PC-3 (cell line): ENCODE measurements around the gene KRTAP10-9.

ENCODE experiments used
- CTCF ChIP-seq: fragments of 300-600 bp; sonication (generic); conservative IDR thresholded peaks from 2 replicates; pipeline ENCODE4 v1.5.1; 2017; ENCODE audit warnings: antibody characterized with exemption, low read depth, mild to moderate bottlenecking, low read length
- EZH2 ChIP-seq: fragments of 300-600 bp; sonication (generic); IDR thresholded peaks from one replicate; pipeline ENCODE4 v1.6.1; 2017; ENCODE audit warnings: antibody characterized with exemption, mild to moderate bottlenecking, low read length; ENCODE audit not compliant: unreplicated experiment

DNA sequence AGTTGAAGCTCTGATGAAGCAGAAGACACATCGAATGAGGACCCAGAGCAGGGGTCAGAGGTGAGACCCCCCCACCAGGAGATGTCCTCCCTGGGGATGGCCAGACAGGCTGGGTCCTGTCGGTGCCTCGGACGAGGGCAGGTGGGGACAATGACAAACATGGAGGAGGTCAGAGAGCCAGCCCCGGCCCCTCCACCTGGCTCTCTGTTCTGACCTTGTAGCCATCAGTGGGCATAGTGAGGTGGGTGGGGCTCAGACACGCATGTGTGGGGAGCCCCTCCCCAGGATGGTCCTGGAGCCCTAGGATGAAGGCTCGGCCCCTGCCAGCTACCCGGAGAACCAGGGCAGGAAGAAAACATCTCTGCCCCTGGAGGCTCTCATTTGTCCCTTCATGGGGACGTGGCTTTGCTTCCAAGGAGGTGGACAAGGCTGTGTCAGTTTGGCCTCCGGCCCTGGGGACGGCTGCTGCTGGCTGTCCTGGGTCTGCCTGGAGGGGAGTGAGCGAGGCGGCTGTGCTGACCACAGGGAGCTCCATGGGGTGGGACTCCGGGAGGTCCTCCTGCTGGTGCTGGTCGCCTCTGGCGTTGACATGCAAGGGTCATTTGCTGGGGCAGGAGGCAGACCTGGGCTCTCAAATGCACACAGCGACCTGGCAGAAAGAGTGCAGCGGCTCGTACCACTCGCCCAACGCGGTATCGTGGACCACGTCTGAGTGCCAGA is 37.1 kb upstream of the KRTAP10-9 start:
- TF ChIP-seq CTCF (no peak), EZH2 (no peak)
